Stimulated activated effector memory CD8-positive, alpha-beta T cell treated with anti-CD3 and anti-CD28 coated beads, Interleukin-12 subunit alpha, Interleukin-12 subunit beta, amount 100 ng/mL, for 72 hours (primary cell): ENCODE results near the gene NPDC1.

Source experiments
- ATAC-seq: fragments of 150-1000 bp; cut with Tn5 transposase; 2 replicates; pipeline ENCODE4 v1.10.0; 2021
- DNase-seq, 2 donors: peaks; one replicate each; pipeline ENCODE4 v3.0.0; 2021 to 2022; ENCODE audit warnings: low spot score in 2 of 2
- H3K27ac Mint-ChIP-seq: one replicate; pipeline ENCODE4 v1.8.0; 2022; ENCODE audit warnings: mild to moderate bottlenecking, mixed read lengths
- H3K36me3 Mint-ChIP-seq: one replicate; pipeline ENCODE4 v1.8.0; 2022; ENCODE audit warnings: mild to moderate bottlenecking, mixed read lengths
- H3K4me1 Mint-ChIP-seq: one replicate; pipeline ENCODE4 v1.8.0; 2022; ENCODE audit warnings: mixed read lengths
- H3K4me3 Mint-ChIP-seq: one replicate; pipeline ENCODE4 v1.8.0; 2022; ENCODE audit warnings: mild to moderate bottlenecking, mixed read lengths
- H3K9me3 Mint-ChIP-seq: one replicate; pipeline ENCODE4 v1.8.0; 2022; ENCODE audit warnings: mixed read lengths

NPDC1 gene

GRCh38 chr9:137030006-137030405, 16.0 kb downstream of the NPDC1 start:
- Mint-ChIP-seq H3K4me3 (peak overlapping the region; percentile 82), H3K9me3 (no peaks in the 10 kb centered on the region), H3K27ac (peak overlapping the region; percentile 89), H3K36me3 (peaks cover 12% of the 10 kb centered on the region), H3K4me1 (peaks cover 69% of the 10 kb centered on the region)
- DNase-seq = peak in 1 of 2 donors; percentile 73
- no peak for ATAC-seq

GRCh38 chr9:137029058-137029936, 16.7 kb downstream of the NPDC1 start:
- H3K36me3 Mint-ChIP-seq = peaks cover 6% of the 10 kb centered on the region
- ATAC-seq = peak; percentile 59
- peak overlapping the region; percentile 82 for H3K4me3 Mint-ChIP-seq
- H3K9me3 Mint-ChIP-seq = no peaks in the 10 kb centered on the region
- peak; percentile 90 to 96 for DNase-seq
- H3K4me1 Mint-ChIP-seq = peaks cover 62% of the 10 kb centered on the region
- H3K27ac Mint-ChIP-seq = no peak overlapping the region

GRCh38 chr9:137028263-137029057, 17.5 kb downstream of the NPDC1 start:
- H3K4me1 Mint-ChIP-seq = peaks cover 61% of the 10 kb centered on the region
- peaks cover 6% of the 10 kb centered on the region for H3K36me3 Mint-ChIP-seq
- peak overlapping the region; percentile 82 for H3K4me3 Mint-ChIP-seq
- peak; percentile 57 for ATAC-seq
- H3K9me3 Mint-ChIP-seq = no peaks in the 10 kb centered on the region
- no peak overlapping the region for H3K27ac Mint-ChIP-seq
- DNase-seq = peak; percentile 71 to 85

DNA sequence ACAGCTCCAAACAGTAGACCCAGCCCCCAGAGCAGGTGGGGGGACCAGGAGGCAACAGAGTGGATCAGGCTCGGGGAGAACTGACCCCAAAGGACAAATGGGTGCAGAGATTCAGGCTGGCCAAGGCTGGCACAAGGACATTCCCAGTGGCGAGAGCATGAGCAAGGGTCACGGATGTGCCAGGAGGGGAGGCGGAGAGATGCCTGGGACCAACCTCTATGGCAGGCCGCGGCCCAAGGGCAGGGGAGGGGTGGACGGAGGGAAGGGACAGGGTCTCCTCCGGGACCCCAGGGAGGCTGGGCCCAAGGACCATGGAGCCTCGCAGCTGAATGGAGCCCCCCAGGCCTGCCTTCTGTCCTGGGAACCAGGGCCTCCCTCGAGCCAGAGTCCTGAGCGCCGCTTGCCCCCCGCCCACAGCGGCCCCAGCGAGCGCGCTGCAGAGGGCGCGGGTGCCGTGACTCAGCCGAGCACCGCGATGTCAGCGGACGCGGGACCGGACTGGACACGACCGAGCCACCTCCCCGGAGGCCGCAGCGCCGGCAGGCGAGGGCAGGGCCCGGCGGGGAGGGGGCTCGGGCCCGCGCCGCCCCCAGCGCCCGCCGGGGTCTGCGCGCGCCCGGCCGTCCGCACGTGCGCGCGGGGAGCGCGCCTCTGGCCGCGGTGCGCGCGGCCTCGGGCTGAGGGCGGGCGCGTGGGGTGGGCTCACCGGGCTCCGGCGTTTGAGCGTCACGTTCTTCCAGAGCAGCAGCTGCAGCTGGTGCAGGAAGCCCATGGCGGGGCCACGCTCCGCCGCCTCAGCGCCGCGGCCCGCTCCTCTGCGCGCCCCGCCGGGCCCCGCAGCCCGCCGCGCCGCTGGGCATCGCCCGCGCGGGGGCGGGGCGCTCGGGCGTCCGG, 18.4 kb downstream of the NPDC1 start, which contains the start of gene ABCA2:
Gene ABCA2 (minus strand): TSS at position 869 of the 894 bp plus-strand sequence. CDS start 97 bp downstream, at position 772.
- DNase-seq (no peak), ATAC-seq (no peak)
- H3K36me3 Mint-ChIP-seq = peaks cover 6% of the 10 kb centered on the region
- H3K27ac Mint-ChIP-seq = peak within 1 kb of the TSS; percentile 74
- peaks cover 54% of the 10 kb centered on the region for H3K4me1 Mint-ChIP-seq
- no peaks in the 10 kb centered on the region for H3K9me3 Mint-ChIP-seq
- H3K4me3 Mint-ChIP-seq = peak within 1 kb of the TSS; percentile 82

- Mint-ChIP-seq H3K4me1 (peaks cover 52% of the 10 kb centered on the region), H3K9me3 (no peaks in the 10 kb centered on the region), H3K36me3 (peaks cover 12% of the 10 kb centered on the region), H3K27ac (peak overlapping the region; percentile 74), H3K4me3 (peak overlapping the region; percentile 77)
- DNase-seq (no peak), ATAC-seq (no peak)
Measured at GRCh38 chr9:137026828-137027227, 19.1 kb downstream of the NPDC1 start.

- DNase-seq (no peak), ATAC-seq (no peak)
- H3K9me3 Mint-ChIP-seq = no peaks in the 10 kb centered on the region
- H3K4me1 Mint-ChIP-seq = peaks cover 49% of the 10 kb centered on the region
- no peak overlapping the region for H3K27ac Mint-ChIP-seq
- H3K36me3 Mint-ChIP-seq = peaks cover 15% of the 10 kb centered on the region
- H3K4me3 Mint-ChIP-seq = peak overlapping the region; percentile 77
Measured at GRCh38 chr9:137026384-137026783, 19.6 kb downstream of the NPDC1 start.

GRCh38 chr9:137025517-137025966, 20.4 kb downstream of the NPDC1 start:
- peaks cover 15% of the 10 kb centered on the region for H3K36me3 Mint-ChIP-seq
- peaks cover 43% of the 10 kb centered on the region for H3K4me1 Mint-ChIP-seq
- DNase-seq (no peak), ATAC-seq (no peak)
- no peak overlapping the region for H3K27ac Mint-ChIP-seq
- H3K4me3 Mint-ChIP-seq = no peak overlapping the region
- no peaks in the 10 kb centered on the region for H3K9me3 Mint-ChIP-seq

DNA sequence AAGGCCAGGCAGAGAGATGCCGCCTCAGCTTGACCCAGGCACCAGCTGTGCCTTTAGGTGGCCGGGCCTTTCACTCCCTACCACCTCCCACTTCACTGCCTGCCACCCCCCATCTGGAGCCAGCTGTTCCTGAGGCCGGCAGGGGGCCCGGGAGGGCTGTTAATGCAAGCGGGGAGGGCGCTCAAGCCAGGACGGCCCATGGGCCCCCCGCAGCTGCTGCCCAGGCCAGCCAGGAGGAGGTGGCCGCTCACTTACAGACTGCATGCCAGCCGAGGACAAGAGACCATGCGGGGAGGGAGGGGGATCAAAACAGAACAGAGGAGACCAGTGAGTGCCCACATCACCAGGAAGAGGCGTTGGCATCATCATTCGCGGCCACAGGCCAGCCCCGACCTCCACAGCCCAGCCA, 22.4 kb downstream of the NPDC1 start:
- Mint-ChIP-seq H3K9me3 (no peaks in the 10 kb centered on the region), H3K4me1 (peaks cover 25% of the 10 kb centered on the region), H3K36me3 (peaks cover 21% of the 10 kb centered on the region), H3K27ac (no peak overlapping the region), H3K4me3 (no peak overlapping the region)
- DNase-seq (no peak), ATAC-seq (no peak)

DNA sequence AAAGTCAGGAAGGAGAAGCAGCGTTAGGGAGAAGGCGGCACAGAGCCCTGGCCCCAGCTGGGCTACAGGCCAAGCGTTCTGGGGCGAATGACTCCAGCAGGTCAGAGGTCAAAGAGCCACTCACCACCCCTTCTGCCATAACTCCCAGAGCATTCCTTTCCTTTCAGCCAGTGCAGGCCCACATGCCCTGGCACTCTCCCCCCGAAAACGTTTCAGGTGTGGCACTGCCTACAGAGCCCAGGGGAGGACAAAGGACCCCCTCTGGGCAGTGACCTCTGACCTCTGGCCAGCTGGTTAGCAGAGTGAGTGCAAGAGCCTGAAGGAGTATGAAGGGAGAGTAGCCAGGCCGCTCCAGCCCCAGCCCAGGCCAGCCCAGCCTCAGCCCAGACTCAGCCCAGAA, 22.8 kb downstream of the NPDC1 start:
- Mint-ChIP-seq H3K36me3 (peaks cover 21% of the 10 kb centered on the region), H3K27ac (no peak overlapping the region), H3K4me1 (peaks cover 25% of the 10 kb centered on the region), H3K9me3 (no peaks in the 10 kb centered on the region), H3K4me3 (no peak overlapping the region)
- ATAC-seq (no peak), DNase-seq (no peak)

- H3K4me1 Mint-ChIP-seq = peaks cover 25% of the 10 kb centered on the region
- H3K9me3 Mint-ChIP-seq = no peaks in the 10 kb centered on the region
- H3K27ac Mint-ChIP-seq = no peak overlapping the region
- no peak overlapping the region for H3K4me3 Mint-ChIP-seq
- DNase-seq = no peak
- no peak for ATAC-seq
- peaks cover 21% of the 10 kb centered on the region for H3K36me3 Mint-ChIP-seq
Measured at GRCh38 chr9:137022662-137023008, 23.3 kb downstream of the NPDC1 start.

- H3K9me3 Mint-ChIP-seq = no peaks in the 10 kb centered on the region
- H3K36me3 Mint-ChIP-seq = peaks cover 21% of the 10 kb centered on the region
- DNase-seq = peak; percentile 69 to 87
- H3K4me3 Mint-ChIP-seq = no peak overlapping the region
- H3K27ac Mint-ChIP-seq = peak overlapping the region; percentile 60
- ATAC-seq = peak; percentile 81
- peaks cover 21% of the 10 kb centered on the region for H3K4me1 Mint-ChIP-seq
Measured at GRCh38 chr9:137021979-137022661, 23.9 kb downstream of the NPDC1 start.

GRCh38 chr9:137021568-137021978, 24.4 kb downstream of the NPDC1 start:
- Mint-ChIP-seq H3K27ac (peak overlapping the region; percentile 60), H3K36me3 (peaks cover 21% of the 10 kb centered on the region)

DNA sequence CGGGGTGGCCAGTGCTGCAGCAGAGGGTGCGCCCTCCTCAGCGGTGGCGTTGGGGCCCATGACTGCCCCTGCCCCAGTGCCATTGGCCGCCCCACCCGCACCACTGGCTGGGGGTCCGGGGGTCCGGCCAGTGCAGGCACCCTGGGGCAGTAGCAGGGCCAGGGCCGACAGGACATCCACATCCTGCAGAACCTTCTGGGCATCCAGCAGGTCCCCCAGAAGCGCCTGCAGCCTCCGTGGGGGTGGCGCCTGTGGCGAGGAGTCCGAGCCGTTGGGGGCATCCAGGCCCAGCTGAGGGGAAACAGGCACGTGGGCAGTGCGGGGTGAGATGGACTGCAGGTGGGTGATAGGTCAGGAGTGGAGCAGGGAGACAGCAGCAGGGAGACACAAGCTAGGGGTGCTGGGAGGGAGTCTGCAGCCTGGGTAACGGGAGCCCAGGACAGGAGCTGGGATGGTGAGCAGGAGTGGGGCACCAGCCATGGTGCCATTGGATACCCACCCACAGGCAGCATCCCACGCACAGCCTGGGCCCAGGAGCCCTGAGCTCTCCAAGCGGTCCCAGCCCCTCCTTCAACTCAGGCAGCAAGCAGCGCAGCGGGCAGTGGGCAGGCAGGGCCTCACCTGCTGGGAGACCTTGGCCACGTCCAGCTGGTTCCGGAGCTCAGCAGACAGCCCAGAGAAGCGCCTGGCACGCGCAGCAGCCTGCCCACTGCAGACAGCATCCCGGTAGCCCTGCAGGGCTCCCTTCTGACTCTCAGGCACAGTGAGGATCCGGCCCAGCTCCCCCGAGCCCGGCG, 25.0 kb downstream of the NPDC1 start:
- H3K36me3 Mint-ChIP-seq = peaks cover 21% of the 10 kb centered on the region
- peaks cover 10% of the 10 kb centered on the region for H3K4me1 Mint-ChIP-seq
- H3K4me3 Mint-ChIP-seq = no peak overlapping the region
- no peak overlapping the region for H3K27ac Mint-ChIP-seq
- no peaks in the 10 kb centered on the region for H3K9me3 Mint-ChIP-seq
- DNase-seq (no peak), ATAC-seq (no peak)

More at GRCh38 chr9:137021568-137021978, 24.4 kb downstream of the NPDC1 start:
- DNase-seq (no peak), ATAC-seq (no peak)
- Mint-ChIP-seq H3K4me1 (peaks cover 16% of the 10 kb centered on the region), H3K9me3 (no peaks in the 10 kb centered on the region), H3K4me3 (no peak overlapping the region)
